ENCODE measurements around the gene SSBP1.
A peak's percentile ranks its signal among the peaks of the same experiment; 100 is the strongest.

SSBP1 gene

GRCh38 chr7:141697211-141697871 lies 40.8 kb upstream of the SSBP1 start:
- no peak overlapping the region for H3K4me3 ChIP-seq (ENCODE audit: low read depth, low read length)
- no peak for TF ChIP-seq CTCF (IDR thresholded peaks at IDR 0.05; ENCODE audit: low read depth, low read length)

GRCh38 chr7:141698247-141699015 lies 39.7 kb upstream of the SSBP1 start:
- no peak overlapping the region for H3K4me3 ChIP-seq (ENCODE audit: low read depth, low read length)
- TF ChIP-seq CTCF (IDR thresholded peaks at IDR 0.05; ENCODE audit: low read depth, low read length), result no peak

DNA sequence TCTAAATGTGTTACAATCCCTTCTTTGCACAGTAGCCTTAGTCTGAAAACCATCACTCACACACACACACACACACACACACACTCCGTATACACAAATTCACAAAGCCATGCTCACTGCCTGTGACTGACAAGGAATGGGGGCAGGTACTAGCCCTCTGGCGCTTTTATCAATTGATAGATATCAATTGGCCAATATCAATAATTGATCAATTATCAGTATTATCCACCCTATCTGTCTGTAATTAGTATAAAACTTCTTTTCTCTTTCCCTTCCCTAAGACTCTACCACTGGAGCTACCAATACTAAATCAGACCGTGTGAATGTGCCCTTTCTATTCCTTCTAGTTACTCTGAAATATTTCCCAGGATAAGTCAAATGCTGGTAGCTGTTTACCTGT lies 38.3 kb upstream of the SSBP1 start:
- H3K4me3 ChIP-seq (ENCODE audit: low read depth, low read length), result no peak overlapping the region
- TF ChIP-seq CTCF (IDR thresholded peaks at IDR 0.05; ENCODE audit: low read depth, low read length), result no peak

GRCh38 chr7:141700296-141700847 lies 37.8 kb upstream of the SSBP1 start:
- no peak for TF ChIP-seq CTCF (IDR thresholded peaks at IDR 0.05; ENCODE audit: low read depth, low read length)
- no peak overlapping the region for H3K4me3 ChIP-seq (ENCODE audit: low read depth, low read length)

DNA sequence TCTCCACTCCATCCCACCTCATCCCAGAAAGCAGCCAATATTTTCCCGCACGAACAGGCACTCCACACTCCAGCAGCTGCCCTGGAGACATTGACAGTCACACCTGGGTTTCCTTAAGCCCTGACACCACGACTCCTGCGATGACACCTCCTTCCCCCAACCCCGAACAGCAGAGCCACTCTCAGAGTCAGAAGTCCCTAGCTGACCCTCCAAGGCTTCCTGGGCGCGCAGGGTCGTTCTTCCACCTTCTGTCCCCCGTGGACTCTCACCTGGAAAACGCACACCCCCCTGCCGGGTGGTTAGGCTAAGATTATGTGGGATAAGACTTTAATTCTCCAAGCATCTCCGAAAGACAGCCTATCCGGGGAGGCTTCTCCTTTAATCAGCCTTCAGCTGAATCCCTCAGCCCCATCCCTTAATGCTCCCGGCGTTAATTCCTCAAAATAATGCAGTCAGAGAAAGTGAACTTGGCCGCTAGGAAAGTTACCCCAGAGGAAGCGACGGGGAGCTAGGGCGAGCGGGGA lies 37.2 kb upstream of the SSBP1 start:
- H3K4me3 ChIP-seq (ENCODE audit: low read depth, low read length), result peak overlapping the region; percentile 43
- no peak for TF ChIP-seq CTCF (IDR thresholded peaks at IDR 0.05; ENCODE audit: low read depth, low read length)

- TF ChIP-seq CTCF (IDR thresholded peaks at IDR 0.05; ENCODE audit: low read depth, low read length), result no peak
- peak overlapping the region; percentile 66 for H3K4me3 ChIP-seq (ENCODE audit: low read depth, low read length)
These were observed 36.6 kb upstream of the SSBP1 start for GRCh38 chr7:141701489-141702046.

Data from WI38 (cell line).